Pancreas (tissue), 10 donors: ENCODE data around the gene ATP9B. TPM values are rescaled to one million over a fixed set of nuclear protein-coding genes. Genes with fewer than 3 reads are reported as not detected.
"Not testable (repeated sequence)": the region's sequence is repeated elsewhere in the genome, so short reads cannot be mapped to it uniquely, and the experiment has no call there.

Source experiments
- ATAC-seq, 4 donors: fragments of 200-7000 bp; cut with Tn5 transposase; one replicate each; pipeline versions ENCODE4 v1.8.0 to v1.9.1; 2020; ENCODE audit warnings: mild to moderate bottlenecking in 4 of 4, moderate library complexity in 4 of 4
- DNase-seq, 6 donors: peaks; one replicate each; pipeline ENCODE4 v3.0.0-alpha.2; 2020
- FAIRE-seq: peaks from 2 replicates; lab custom pipeline; 2012; peaks lifted over from hg19 to GRCh38; lab: Jason Lieb, UNC
- H3K27ac ChIP-seq, 4 donors: fragments of 200-600 bp; sonication (generic); 1 replicate in 3 of 4; 2 replicates in 1 of 4; pipeline versions ENCODE4 v1.5.0 to v1.8.0; 2020
- H3K27me3 ChIP-seq, 4 donors: fragments of 200-600 bp; one replicate each; pipeline ENCODE4 v1.8.0; 2021
- H3K36me3 ChIP-seq, 3 donors: fragments of 200-600 bp; sonication (generic) in 1 of 3; one replicate each; pipeline versions ENCODE4 v1.5.0 to v1.8.0; 2020 to 2021
- H3K4me1 ChIP-seq, 3 donors: fragments of 200-600 bp; one replicate each; pipeline ENCODE4 v1.8.0; 2021
- H3K4me3 ChIP-seq, 4 donors: fragments of 200-600 bp; sonication (generic) in 2 of 4; one replicate each; pipeline versions ENCODE4 v1.5.0 to v1.8.0; 2020 to 2021
- H3K9me3 ChIP-seq, 4 donors: fragments of 200-600 bp; one replicate each; pipeline ENCODE4 v1.8.0; 2021
- CTCF ChIP-seq, 4 donors: fragments of 200-600 bp; sonication (generic) in 3 of 4; IDR thresholded peaks; one replicate each; pipeline versions ENCODE4 v1.5.0 to v1.8.0; 2021; ENCODE audit warnings: antibody characterized with exemption in 4 of 4
- WGBS, 2 donors: extraction: QIAGEN DNeasy Blood & Tissue Kit; methylation state at CpG; one replicate each; pipeline ENCODE4 v1.1.7; 2013; 5-methylcytosine and 5-hydroxymethylcytosine counted together
- intact Hi-C, 3 donors: fragments of 100-400 bp; cut with DNase I; formaldehyde crosslinking; loops; one replicate each; pipeline versions ENCODE4 v1.11.1 to v1.14.2; 2022
- polyA plus RNA-seq, 2 donors: library from polyadenylated mRNA; stranded (reverse); fragments of 200-250 nt; gene quantifications; one replicate each; pipeline ENCODE4 v1.2.3, GENCODE V29; 2013
- total RNA-seq, 6 donors: library from RNA; stranded (reverse); fragmentation: NEBNext Ultra II Directional in 4 of 6; extraction: Animal tissue kit (Norgen Biotek cat#: 25700) in 4 of 6; gene quantifications; one replicate each; pipeline versions ENCODE4 v1.2.1 to v1.2.4, GENCODE V29; 2021 to 2023
- donor health status: healthy with polysubstance abuse.
- donor health status: DM: no; HTN: no; CAD: no; lungs with moderate emphysema.
- donor health status: DM: no; HTN: no; CAD: no.
- donor health status: control.
- donor health status: control.
- donor health status: Bipolar disorder and iron deficiency.
- donor health status: DM: yes; HTN: yes; CAD: no.
- donor health status: DM: no; HTN: no; CAD: no.
- donor health status: DM: no; HTN: no; CAD: no.
- donor health status: DM: yes; HTN: yes; CAD: no.

ATP9B gene
- total and polyA plus RNA-seq, 8 donors: 10.2 to 19.0 (median 15.5) TPM

GRCh38 chr18:79372991-79373390 lies 303.8 kb downstream of the ATP9B start:
- ATAC-seq: peak in 1 of 4 donors; percentile 21
- H3K36me3 ChIP-seq: peaks cover 0 to 9% (median 0%) of the 10 kb centered on the region in 3 donors
- no peaks in the 10 kb centered on the region for H3K4me1 ChIP-seq
- WGBS, 2 donors: 76 to 84% methylated on average over 2 of the region's 2 CpGs
- intact Hi-C loops: no loop called here
- H3K9me3 ChIP-seq: no peaks in the 10 kb centered on the region
- H3K27ac ChIP-seq: no peak overlapping the region
- DNase-seq: no peak
- H3K4me3 ChIP-seq: no peak overlapping the region
- H3K27me3 ChIP-seq: no peaks in the 10 kb centered on the region
- no peak for TF ChIP-seq CTCF (IDR thresholded peaks at IDR 0.05)
- no peak for FAIRE-seq

- FAIRE-seq (no peak), ATAC-seq (no peak)
These were observed 304.5 kb downstream of the ATP9B start for GRCh38 chr18:79373736-79374135.

GRCh38 chr18:79374408-79375171 lies 305.4 kb downstream of the ATP9B start:
- Histone ChIP-seq H3K36me3 (peaks cover 0 to 13% (median 0%) of the 10 kb centered on the region in 3 donors), H3K4me3 (no peak overlapping the region), H3K27me3 (no peaks in the 10 kb centered on the region), H3K4me1 (no peaks in the 10 kb centered on the region), H3K9me3 (no peaks in the 10 kb centered on the region), H3K27ac (no peak overlapping the region)
- intact Hi-C loops: loop anchor here in 1 of 3 donors (5.0 kb wide), 1 partner anchor 158 kb away; no protein-coding TSS in a partner anchor
- ATAC-seq: no peak
- 90% methylated on average over 21 to 25 of the region's 32 CpGs for WGBS, 2 donors
- TF ChIP-seq CTCF (IDR thresholded peaks at IDR 0.05): no peak
- DNase-seq: peak in 1 of 6 donors; percentile 30
- no peak for FAIRE-seq

More at GRCh38 chr18:79373736-79374135, 304.5 kb downstream of the ATP9B start:
- H3K27me3 ChIP-seq: no peaks in the 10 kb centered on the region
- DNase-seq: no peak
- no peaks in the 10 kb centered on the region for H3K9me3 ChIP-seq
- WGBS, 2 donors: 91 to 95% methylated on average over 17 of the region's 17 CpGs
- H3K4me3 ChIP-seq: no peak overlapping the region
- intact Hi-C loops: no loop called here
- no peak for TF ChIP-seq CTCF (IDR thresholded peaks at IDR 0.05)
- H3K4me1 ChIP-seq: no peaks in the 10 kb centered on the region
- peaks cover 0 to 13% (median 0%) of the 10 kb centered on the region in 3 donors for H3K36me3 ChIP-seq
- H3K27ac ChIP-seq: no peak overlapping the region

GRCh38 chr18:79375441-79376154 lies 306.4 kb downstream of the ATP9B start:
- 93 to 94% methylated on average over 10 of the region's 10 CpGs for WGBS, 2 donors
- Histone ChIP-seq H3K4me1 (no peaks in the 10 kb centered on the region), H3K4me3 (no peak overlapping the region), H3K27me3 (no peaks in the 10 kb centered on the region), H3K27ac (no peak overlapping the region), H3K36me3 (peaks cover 0 to 13% (median 0%) of the 10 kb centered on the region in 3 donors), H3K9me3 (no peaks in the 10 kb centered on the region)
- DNase-seq (peak in 1 of 6 donors; percentile 30), ATAC-seq (no peak), FAIRE-seq (no peak)
- intact Hi-C loops: loop anchor here in 1 of 3 donors (5.0 kb wide), 1 partner anchor 157 kb away; no protein-coding TSS in a partner anchor
- TF ChIP-seq CTCF (IDR thresholded peaks at IDR 0.05): no peak

GRCh38 chr18:79376661-79377060 lies 307.5 kb downstream of the ATP9B start:
- not testable (repeated sequence) for H3K9me3 ChIP-seq, H3K4me1 ChIP-seq, H3K27ac ChIP-seq, FAIRE-seq, H3K27me3 ChIP-seq, ATAC-seq, H3K4me3 ChIP-seq, DNase-seq
- H3K36me3 ChIP-seq: peaks cover 0 to 13% (median 0%) of the 10 kb centered on the region in 3 donors
- WGBS, 2 donors: 90 to 93% methylated on average over 12 of the region's 12 CpGs
- intact Hi-C loops: loop anchor here in 1 of 3 donors (5.0 kb wide), 1 partner anchor 156 kb away; no protein-coding TSS in a partner anchor
